PFSK-1 (cell line): ENCODE results near the gene RUNX3.

Experiments
- REST ChIP-seq, 2 experiments: IDR thresholded peaks; 2 replicates each; pipeline versions ENCODE4 v1.6.1 to v1.8.0; 2011 to 2012; ENCODE audit warnings: low read depth in 2 of 2, low read length in 2 of 2, control low read depth in 1 of 2, inconsistent platforms in 1 of 2, mild to moderate bottlenecking in 1 of 2, moderate library complexity in 1 of 2; ENCODE audit not compliant: insufficient read depth in 1 of 2
- TAF1 ChIP-seq: IDR thresholded peaks from 2 replicates; pipeline ENCODE4 v1.6.1; 2012; ENCODE audit warnings: low read length, control low read depth, borderline replicate concordance; ENCODE audit not compliant: insufficient read depth

DNA sequence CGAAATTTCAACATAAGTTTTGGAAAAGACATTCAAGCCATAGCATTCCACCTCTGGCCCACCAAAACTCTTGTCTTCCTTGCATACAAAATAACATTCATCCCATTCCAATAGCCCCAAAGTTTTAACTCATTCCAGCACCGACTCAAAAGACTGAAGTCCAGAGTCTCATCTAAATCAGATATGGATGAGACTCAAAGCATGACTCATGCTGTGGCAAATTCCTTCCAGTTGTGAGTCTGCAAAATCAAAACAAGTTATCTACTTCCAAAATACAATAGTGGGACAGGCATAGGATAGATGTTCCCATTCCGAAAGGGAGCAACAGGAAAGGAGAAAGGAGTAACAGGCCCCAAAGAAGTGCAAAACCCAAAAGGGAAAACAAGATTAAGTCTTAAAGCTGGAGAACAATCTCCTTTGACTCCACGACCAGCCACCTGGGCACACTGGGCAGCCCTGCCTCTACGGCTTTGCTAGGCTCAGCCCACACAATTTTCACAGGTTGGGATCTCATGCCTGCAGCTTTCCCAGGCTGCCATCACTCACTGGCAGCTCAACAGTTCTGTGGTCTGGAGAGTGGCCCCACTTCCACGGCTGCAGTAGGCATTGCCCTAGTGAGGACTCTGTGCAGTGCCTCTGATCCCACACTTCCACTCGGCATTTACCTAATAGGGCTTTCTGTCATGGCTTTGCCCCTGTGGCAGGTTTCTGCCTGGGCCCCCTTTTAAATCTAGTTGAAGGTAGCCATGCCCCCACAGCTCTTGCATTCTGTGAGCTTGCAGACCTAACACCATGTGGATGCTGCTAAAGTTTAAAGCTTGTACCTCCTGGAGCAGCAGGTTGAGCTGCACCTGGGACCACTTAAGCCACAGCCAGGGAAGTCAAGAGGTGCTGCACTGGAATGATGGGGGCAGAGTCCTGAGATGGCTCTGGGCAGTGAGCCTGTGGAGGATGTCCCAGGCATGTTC is 51.0 kb downstream of the RUNX3 start:
- TF ChIP-seq TAF1 (no peak), REST (IDR thresholded peaks at IDR 0.05; ENCODE audit: insufficient read depth in 1 of 2, low read depth in 2 of 2, low read length in 2 of 2) (no peak)
